HL-60 (cell line): Measurements from ENCODE around the gene HID1.
"Not testable (repeated sequence)": the region's sequence is repeated elsewhere in the genome, so short reads cannot be mapped to it uniquely, and the experiment has no call there.

Experiments used
- POLR2AphosphoS5 ChIP-seq: IDR thresholded peaks from 2 replicates; pipeline ENCODE4 v1.6.1; 2012; ENCODE audit warnings: low read depth
- SPI1 ChIP-seq: IDR thresholded peaks from 2 replicates; pipeline ENCODE4 v1.6.1; 2012; ENCODE audit warnings: low read depth, mild to moderate bottlenecking, borderline replicate concordance
- TF ChIP-seq, protein P1 (sequence below): IDR thresholded peaks from one replicate; pipeline ENCODE4 v1.5.1; 2011; ENCODE audit warnings: low read length, control low read depth, inconsistent platforms; ENCODE audit not compliant: insufficient read depth

DNA sequence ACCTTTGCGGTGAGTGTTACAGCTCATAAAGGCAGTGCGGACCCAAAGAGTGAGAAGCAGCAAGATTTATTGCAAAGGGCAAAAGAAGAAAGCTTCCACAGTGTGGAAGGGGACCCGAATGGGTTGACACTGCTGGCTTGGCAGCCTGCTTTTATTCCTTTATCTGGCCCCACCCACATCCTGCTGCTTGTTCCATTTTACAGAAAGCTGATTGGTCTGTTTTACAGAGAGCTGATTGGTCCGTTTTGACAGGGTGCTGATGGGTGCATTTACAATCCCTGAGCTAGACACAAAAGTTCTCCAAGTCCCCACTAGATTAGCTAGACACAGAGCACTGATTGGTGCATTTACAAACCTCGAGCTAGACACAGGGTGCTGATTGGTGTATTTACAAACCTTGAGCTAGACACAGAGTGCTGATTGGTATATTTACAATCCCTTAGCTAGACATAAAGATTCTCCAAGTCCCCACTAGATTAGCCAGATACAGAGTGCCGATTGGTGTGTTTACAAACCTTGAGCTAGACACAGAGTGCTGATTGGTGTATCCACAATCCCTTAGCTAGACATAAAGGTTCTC, 66.3 kb downstream of the HID1 start:
- TF ChIP-seq, protein P1, sequence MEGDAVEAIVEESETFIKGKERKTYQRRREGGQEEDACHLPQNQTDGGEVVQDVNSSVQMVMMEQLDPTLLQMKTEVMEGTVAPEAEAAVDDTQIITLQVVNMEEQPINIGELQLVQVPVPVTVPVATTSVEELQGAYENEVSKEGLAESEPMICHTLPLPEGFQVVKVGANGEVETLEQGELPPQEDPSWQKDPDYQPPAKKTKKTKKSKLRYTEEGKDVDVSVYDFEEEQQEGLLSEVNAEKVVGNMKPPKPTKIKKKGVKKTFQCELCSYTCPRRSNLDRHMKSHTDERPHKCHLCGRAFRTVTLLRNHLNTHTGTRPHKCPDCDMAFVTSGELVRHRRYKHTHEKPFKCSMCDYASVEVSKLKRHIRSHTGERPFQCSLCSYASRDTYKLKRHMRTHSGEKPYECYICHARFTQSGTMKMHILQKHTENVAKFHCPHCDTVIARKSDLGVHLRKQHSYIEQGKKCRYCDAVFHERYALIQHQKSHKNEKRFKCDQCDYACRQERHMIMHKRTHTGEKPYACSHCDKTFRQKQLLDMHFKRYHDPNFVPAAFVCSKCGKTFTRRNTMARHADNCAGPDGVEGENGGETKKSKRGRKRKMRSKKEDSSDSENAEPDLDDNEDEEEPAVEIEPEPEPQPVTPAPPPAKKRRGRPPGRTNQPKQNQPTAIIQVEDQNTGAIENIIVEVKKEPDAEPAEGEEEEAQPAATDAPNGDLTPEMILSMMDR = not testable (repeated sequence)
- not testable (repeated sequence) for TF ChIP-seq POLR2AphosphoS5, SPI1
